Smooth muscle cell (in vitro differentiated cells): ENCODE data around the gene LSP1. TPM values are rescaled to one million over a fixed set of nuclear protein-coding genes. Genes with fewer than 3 reads are reported as not detected.

Source experiments
- DNase-seq: peaks from one replicate; lab custom pipeline; 2025; ENCODE audit not compliant: unreplicated experiment; lab: John Stamatoyannopoulos, UW
- H2AFZ ChIP-seq: fragments of 200-600 bp; sonication (generic); 2 replicates; pipeline ENCODE4 v1.6.0; 2016; ENCODE audit warnings: antibody characterized with exemption, low read depth, mild to moderate bottlenecking
- H3F3A ChIP-seq: fragments of 200-600 bp; sonication (generic); 2 replicates; pipeline ENCODE4 v1.6.0; 2017; ENCODE audit warnings: antibody characterized with exemption, low read depth
- H3K27ac ChIP-seq: fragments of 200-600 bp; sonication (generic); 2 replicates; pipeline ENCODE4 v1.5.1; 2016; ENCODE audit warnings: low read depth, mild to moderate bottlenecking
- H3K27me3 ChIP-seq: fragments of 200-600 bp; sonication (generic); 2 replicates; pipeline ENCODE4 v1.6.1; 2016; ENCODE audit warnings: low read depth, mild to moderate bottlenecking
- H3K36me3 ChIP-seq: fragments of 200-600 bp; sonication (generic); 2 replicates; pipeline ENCODE4 v1.5.1; 2016; ENCODE audit warnings: low read depth
- H3K4me1 ChIP-seq: fragments of 200-600 bp; sonication (generic); 2 replicates; pipeline ENCODE4 v1.5.1; 2016; ENCODE audit warnings: low read depth
- H3K4me2 ChIP-seq: fragments of 200-600 bp; sonication (generic); 2 replicates; pipeline ENCODE4 v1.6.0; 2016; ENCODE audit warnings: mild to moderate bottlenecking
- H3K4me3 ChIP-seq: fragments of 200-600 bp; sonication (generic); 2 replicates; pipeline ENCODE4 v1.5.1; 2016; ENCODE audit warnings: mild to moderate bottlenecking
- H3K79me2 ChIP-seq: fragments of 200-600 bp; sonication (generic); 2 replicates; pipeline ENCODE4 v1.6.0; 2016; ENCODE audit warnings: low read depth, mild to moderate bottlenecking
- H3K9ac ChIP-seq: fragments of 200-600 bp; sonication (generic); 2 replicates; pipeline ENCODE4 v1.6.0; 2016; ENCODE audit warnings: low read depth
- H3K9me3 ChIP-seq: fragments of 200-600 bp; sonication (generic); replicated peaks from 2 replicates; pipeline ENCODE4 v1.5.1; 2016; ENCODE audit warnings: low read depth
- H4K20me1 ChIP-seq: fragments of 200-600 bp; sonication (generic); 2 replicates; pipeline ENCODE4 v1.6.0; 2016; ENCODE audit warnings: low read depth
- CTCF ChIP-seq: fragments of 200-600 bp; sonication (generic); IDR thresholded peaks from 2 replicates; pipeline ENCODE4 v1.5.1; 2017; ENCODE audit warnings: borderline replicate concordance, mild to moderate bottlenecking, antibody characterized with exemption; ENCODE audit not compliant: insufficient read depth, poor library complexity, severe bottlenecking
- WGBS: methylation state at CpG from one replicate; pipeline ENCODE4 v1.1.7; 2016; ENCODE audit warnings: low lambda C conversion rate; 5-methylcytosine and 5-hydroxymethylcytosine counted together
- polyA plus RNA-seq: library from polyadenylated mRNA; unstranded; fragments of >200 nt; fragmentation: Nextera tagmentation; extraction: Ambion mirVana; gene quantifications from 2 replicates; pipeline ENCODE4 v1.2.1, GENCODE V29; 2016
- total RNA-seq: library from RNA; depleted of rRNA; stranded (reverse); fragments of >200 nt; gene quantifications from 2 replicates; pipeline ENCODE4 v1.2.3, GENCODE V29; 2014

Gene LSP1
- total and polyA plus RNA-seq, 2 experiments from 2014 or later, result 2.1 to 13.7 TPM

- Histone ChIP-seq H3K36me3 (no peaks in the 10 kb centered on the region), H4K20me1 (no peaks in the 10 kb centered on the region), H3K27ac (no peak overlapping the region), H3K4me1 (peaks cover 10% of the 10 kb centered on the region), H3K9me3 (no peaks in the 10 kb centered on the region), H3F3A (no peaks in the 10 kb centered on the region), H3K79me2 (no peaks in the 10 kb centered on the region), H3K9ac (no peak overlapping the region), H2AFZ (no peak overlapping the region), H3K4me3 (no peak overlapping the region), H3K27me3 (no peaks in the 10 kb centered on the region), H3K4me2 (no peak overlapping the region)
- no peak for DNase-seq
- TF ChIP-seq CTCF, result no peak
- 85% methylated on average over 8 of the region's 8 CpGs for WGBS
Measured at GRCh38 chr11:1866226-1866625, 13.3 kb downstream of the LSP1 start.

GRCh38 chr11:1866776-1867175 is 13.9 kb downstream of the LSP1 start:
- H3F3A ChIP-seq, result no peaks in the 10 kb centered on the region
- TF ChIP-seq CTCF, result no peak
- no peaks in the 10 kb centered on the region for H3K79me2 ChIP-seq
- H3K9me3 ChIP-seq, result no peaks in the 10 kb centered on the region
- H2AFZ ChIP-seq, result no peak overlapping the region
- no peak overlapping the region for H3K4me2 ChIP-seq
- no peak overlapping the region for H3K4me3 ChIP-seq
- H3K27me3 ChIP-seq, result no peaks in the 10 kb centered on the region
- no peak for DNase-seq
- H3K27ac ChIP-seq, result no peak overlapping the region
- 95% methylated on average over 14 of the region's 15 CpGs for WGBS
- H3K9ac ChIP-seq, result no peak overlapping the region
- no peaks in the 10 kb centered on the region for H4K20me1 ChIP-seq
- no peaks in the 10 kb centered on the region for H3K36me3 ChIP-seq
- peaks cover 10% of the 10 kb centered on the region for H3K4me1 ChIP-seq

GRCh38 chr11:1867381-1867780 is 14.5 kb downstream of the LSP1 start:
- H3K9ac ChIP-seq, result no peak overlapping the region
- H3K27ac ChIP-seq, result no peak overlapping the region
- 88% methylated on average over 8 of the region's 8 CpGs for WGBS
- H3K79me2 ChIP-seq, result no peaks in the 10 kb centered on the region
- no peak overlapping the region for H3K4me2 ChIP-seq
- DNase-seq, result no peak
- peaks cover 10% of the 10 kb centered on the region for H3K4me1 ChIP-seq
- no peak overlapping the region for H2AFZ ChIP-seq
- no peaks in the 10 kb centered on the region for H3F3A ChIP-seq
- H3K27me3 ChIP-seq, result no peaks in the 10 kb centered on the region
- H3K36me3 ChIP-seq, result no peaks in the 10 kb centered on the region
- H3K9me3 ChIP-seq, result no peaks in the 10 kb centered on the region
- no peak for TF ChIP-seq CTCF
- H3K4me3 ChIP-seq, result no peak overlapping the region
- H4K20me1 ChIP-seq, result no peaks in the 10 kb centered on the region

- H3K9ac ChIP-seq, result no peak overlapping the region
- no peaks in the 10 kb centered on the region for H3K36me3 ChIP-seq
- WGBS, result 91% methylated on average over 14 of the region's 14 CpGs
- no peak for DNase-seq
- H3F3A ChIP-seq, result no peaks in the 10 kb centered on the region
- H3K4me3 ChIP-seq, result no peak overlapping the region
- no peaks in the 10 kb centered on the region for H3K27me3 ChIP-seq
- no peak overlapping the region for H3K4me2 ChIP-seq
- H3K27ac ChIP-seq, result no peak overlapping the region
- H3K9me3 ChIP-seq, result no peaks in the 10 kb centered on the region
- no peak for TF ChIP-seq CTCF
- H2AFZ ChIP-seq, result no peak overlapping the region
- no peaks in the 10 kb centered on the region for H3K79me2 ChIP-seq
- H3K4me1 ChIP-seq, result peaks cover 10% of the 10 kb centered on the region
- no peaks in the 10 kb centered on the region for H4K20me1 ChIP-seq
Measured at GRCh38 chr11:1868056-1868635, 15.3 kb downstream of the LSP1 start.
